H9 (cell line): ENCODE results near the gene ADAMTS17. TPM values are rescaled to one million over a fixed set of nuclear protein-coding genes. Genes with fewer than 3 reads are reported as not detected.

Experiments
- DNase-seq: peaks from one replicate; pipeline ENCODE4 v3.0.0-alpha.2; 2017
- H2AFZ ChIP-seq: one replicate; pipeline ENCODE4 v1.6.1; 2013; ENCODE audit warnings: mild to moderate bottlenecking, low read length, control low read depth, moderate library complexity
- H2AK5ac ChIP-seq: 2 replicates; pipeline ENCODE4 v1.6.1; 2013; ENCODE audit warnings: low read length, control low read depth, mixed read lengths; ENCODE audit not compliant: insufficient read length
- H2BK120ac ChIP-seq: one replicate; pipeline ENCODE4 v1.6.1; 2013; ENCODE audit warnings: low read depth, mild to moderate bottlenecking, low read length, control low read depth, inconsistent platforms; ENCODE audit not compliant: poor library complexity, severe bottlenecking
- H2BK12ac ChIP-seq: 2 replicates; pipeline ENCODE4 v1.6.1; 2013; ENCODE audit warnings: low read length, control low read depth, mixed read lengths, low read depth; ENCODE audit not compliant: insufficient read length
- H2BK15ac ChIP-seq: 2 replicates; pipeline ENCODE4 v1.6.1; 2013; ENCODE audit warnings: low read depth, low read length, control low read depth
- H2BK20ac ChIP-seq: one replicate; pipeline ENCODE4 v1.6.1; 2013; ENCODE audit warnings: low read depth, mild to moderate bottlenecking, low read length, control low read depth, inconsistent platforms; ENCODE audit not compliant: poor library complexity, severe bottlenecking
- H2BK5ac ChIP-seq: 2 replicates; pipeline ENCODE4 v1.6.1; 2013; ENCODE audit warnings: low read length, control low read depth, mixed read lengths; ENCODE audit not compliant: insufficient read length
- H3K14ac ChIP-seq: 2 replicates; pipeline ENCODE4 v1.6.1; 2013; ENCODE audit warnings: low read length, control low read depth; ENCODE audit not compliant: insufficient read depth
- H3K18ac ChIP-seq: 2 replicates; pipeline ENCODE4 v1.6.1; 2013; ENCODE audit warnings: low read depth, mild to moderate bottlenecking, mixed read lengths, low read length, control low read depth; ENCODE audit not compliant: insufficient read length
- H3K23ac ChIP-seq: 2 replicates; pipeline ENCODE4 v1.6.1; 2013; ENCODE audit warnings: low read length, control low read depth, mixed read lengths, low read depth; ENCODE audit not compliant: insufficient read length
- H3K23me2 ChIP-seq: 2 replicates; pipeline ENCODE4 v1.6.1; 2013; ENCODE audit warnings: low read depth, mild to moderate bottlenecking, mixed read lengths, low read length, control low read depth; ENCODE audit not compliant: insufficient read length, poor library complexity, severe bottlenecking
- H3K27ac ChIP-seq: 2 replicates; pipeline ENCODE4 v1.5.1; 2013; ENCODE audit warnings: low read length, control low read depth, mixed read lengths, low read depth; ENCODE audit not compliant: insufficient read length
- H3K27me3 ChIP-seq: 2 replicates; pipeline ENCODE4 v1.6.1; 2013; ENCODE audit warnings: low read length, control low read depth, inconsistent platforms; ENCODE audit not compliant: insufficient read depth
- H3K4ac ChIP-seq: 2 replicates; pipeline ENCODE4 v1.6.1; 2013; ENCODE audit warnings: low read depth, mild to moderate bottlenecking, control low read depth, inconsistent platforms, low read length, moderate library complexity
- H3K4me1 ChIP-seq: 2 replicates; pipeline ENCODE4 v1.6.1; 2013; ENCODE audit warnings: low read length, control low read depth, inconsistent platforms; ENCODE audit not compliant: insufficient read depth
- H3K4me2 ChIP-seq: 2 replicates; pipeline ENCODE4 v1.6.1; 2013; ENCODE audit warnings: low read length, control low read depth, mixed read lengths; ENCODE audit not compliant: insufficient read length, insufficient read depth
- H3K56ac ChIP-seq: 2 replicates; pipeline ENCODE4 v1.6.1; 2013; ENCODE audit warnings: low read depth, mild to moderate bottlenecking, mixed read lengths, low read length, control low read depth; ENCODE audit not compliant: insufficient read length
- H3K79me1 ChIP-seq: 2 replicates; pipeline ENCODE4 v1.6.1; 2013; ENCODE audit warnings: low read depth, mild to moderate bottlenecking, moderate library complexity, low read length, control low read depth, inconsistent platforms; ENCODE audit not compliant: insufficient read depth, poor library complexity, severe bottlenecking
- H3K79me2 ChIP-seq: 2 replicates; pipeline ENCODE4 v1.6.1; 2013; ENCODE audit warnings: low read length, control low read depth, inconsistent platforms; ENCODE audit not compliant: insufficient read depth
- H3K9ac ChIP-seq: 2 replicates; pipeline ENCODE4 v1.6.1; 2013; ENCODE audit warnings: low read length, control low read depth, mixed read lengths; ENCODE audit not compliant: insufficient read length; ENCODE audit errors: extremely low read depth
- H3K9me3 ChIP-seq: one replicate; pipeline ENCODE4 v1.6.1; 2013; ENCODE audit warnings: low read depth, low read length, inconsistent platforms; ENCODE audit not compliant: control insufficient read depth
- H3T11ph ChIP-seq: one replicate; pipeline ENCODE4 v1.6.1; 2013; ENCODE audit warnings: mild to moderate bottlenecking, low read length, control low read depth, inconsistent platforms
- H4K20me1 ChIP-seq: one replicate; pipeline ENCODE4 v1.6.1; 2013; ENCODE audit not compliant: control insufficient read depth, insufficient read length, insufficient read depth
- H4K5ac ChIP-seq: 2 replicates; pipeline ENCODE4 v1.6.1; 2013; ENCODE audit warnings: low read depth, mild to moderate bottlenecking, mixed read lengths, low read length, control low read depth; ENCODE audit not compliant: insufficient read length
- H4K8ac ChIP-seq: replicated peaks from 2 replicates; pipeline ENCODE4 v1.6.1; 2013; ENCODE audit warnings: low read length, control low read depth, mixed read lengths, low read depth; ENCODE audit not compliant: insufficient read length
- H4K91ac ChIP-seq: 2 replicates; pipeline ENCODE4 v1.6.1; 2013; ENCODE audit warnings: low read depth, mild to moderate bottlenecking, moderate library complexity, mixed read lengths, low read length, control low read depth; ENCODE audit not compliant: insufficient read length
- H3K27ac Mint-ChIP-seq, 3 experiments: 2 replicates in 2 of 3; 3 replicates in 1 of 3; pipeline ENCODE4 v1.8.0; 2020 to 2021; ENCODE audit warnings: mixed read lengths in 3 of 3, mild to moderate bottlenecking in 1 of 3, moderate library complexity in 1 of 3
- H3K27me3 Mint-ChIP-seq: 2 replicates; pipeline ENCODE4 v1.8.0; 2021; ENCODE audit warnings: low read depth, mild to moderate bottlenecking, moderate library complexity, mixed read lengths
- H3K36me3 Mint-ChIP-seq, 3 experiments: 2 replicates in 2 of 3; 3 replicates in 1 of 3; pipeline ENCODE4 v1.8.0; 2020 to 2021; ENCODE audit warnings: low read depth in 3 of 3, mixed read lengths in 3 of 3; ENCODE audit not compliant: insufficient read depth in 1 of 3
- H3K4me1 Mint-ChIP-seq, 2 experiments: 2 replicates each; pipeline ENCODE4 v1.8.0; 2020; ENCODE audit warnings: mixed read lengths in 2 of 2
- H3K4me3 Mint-ChIP-seq, 2 experiments: 2 replicates in 1 of 2; 3 replicates in 1 of 2; pipeline ENCODE4 v1.8.0; 2020 to 2021; ENCODE audit warnings: mild to moderate bottlenecking in 2 of 2, mixed read lengths in 2 of 2, moderate library complexity in 1 of 2
- H3K9me3 Mint-ChIP-seq, 2 experiments: 2 replicates in 1 of 2; 3 replicates in 1 of 2; pipeline ENCODE4 v1.8.0; 2020; ENCODE audit warnings: mild to moderate bottlenecking in 2 of 2, mixed read lengths in 2 of 2, moderate library complexity in 1 of 2
- CTCF ChIP-seq: fragments of 200-600 bp; sonication (generic); conservative IDR thresholded peaks from 3 replicates; pipeline ENCODE4 v1.8.0; 2021; ENCODE audit warnings: antibody characterized with exemption, mild to moderate bottlenecking
- WGBS: extraction: QIAGEN DNeasy Blood & Tissue Kit; methylation state at CpG from one replicate; pipeline ENCODE4 v1.1.7; 2013; ENCODE audit warnings: missing lambda C conversion rate, low lambda C conversion rate, mixed read lengths; ENCODE audit not compliant: insufficient read length; ENCODE audit errors: extremely low coverage; 5-methylcytosine and 5-hydroxymethylcytosine counted together
- total RNA-seq: library from RNA; stranded (reverse); gene quantifications from 2 replicates; pipeline ENCODE4 v1.2.1, GENCODE V29; 2021

ADAMTS17 gene
- total RNA-seq, 1 experiment from 2014 or later, result 2.9 TPM

- peaks cover 11% of the 10 kb centered on the region for H3K27me3 Mint-ChIP-seq
- H3K9me3 Mint-ChIP-seq, result peaks cover 0 to 1% of the 10 kb centered on the region in 2 experiments; a peak in 2 of 5 replicates
- TF ChIP-seq CTCF, result no peak
- Histone ChIP-seq H4K20me1 (no peaks in the 10 kb centered on the region), H3K56ac (no peak overlapping the region), H3K14ac (no peak overlapping the region), H3K4ac (no peak overlapping the region), H2BK12ac (no peak overlapping the region), H2BK15ac (no peak overlapping the region), H3K9me3 (no peaks in the 10 kb centered on the region), H3K27ac (no peak overlapping the region), H4K8ac (no peak overlapping the region), H2BK20ac (no peak overlapping the region), H3K79me1 (no peaks in the 10 kb centered on the region), H2BK120ac (no peak overlapping the region), H2AK5ac (no peak overlapping the region), H3K27me3 (no peaks in the 10 kb centered on the region), H4K91ac (no peak overlapping the region), H3K4me1 (no peaks in the 10 kb centered on the region), H2BK5ac (no peak overlapping the region), H3K4me2 (no peak overlapping the region), H3K23ac (no peak overlapping the region), H2AFZ (no peak overlapping the region), H3K23me2 (no peaks in the 10 kb centered on the region), H3K79me2 (no peaks in the 10 kb centered on the region), H3K18ac (no peak overlapping the region), H4K5ac (no peak overlapping the region), H3T11ph (no peak overlapping the region), H3K9ac (no peak overlapping the region)
- no CpG with 5 or more reads among the region's 12 CpGs for WGBS
- DNase-seq, result no peak
- H3K36me3 Mint-ChIP-seq, result no peaks in the 10 kb centered on the region; a peak in 1 of 7 replicates
- no peak overlapping the region for H3K27ac Mint-ChIP-seq
- no peak overlapping the region for H3K4me3 Mint-ChIP-seq
- H3K4me1 Mint-ChIP-seq, result no peaks in the 10 kb centered on the region
Measured at GRCh38 chr15:100101426-100102089, 240.2 kb downstream of the ADAMTS17 start.
